ENCODE results near the gene CTSD. TPM values are rescaled to one million over a fixed set of nuclear protein-coding genes. Genes with fewer than 3 reads are reported as not detected.

Gene CTSD
- total RNA-seq, 2 experiments from 2014 or later = 38.8 to 41.5 TPM

DNA sequence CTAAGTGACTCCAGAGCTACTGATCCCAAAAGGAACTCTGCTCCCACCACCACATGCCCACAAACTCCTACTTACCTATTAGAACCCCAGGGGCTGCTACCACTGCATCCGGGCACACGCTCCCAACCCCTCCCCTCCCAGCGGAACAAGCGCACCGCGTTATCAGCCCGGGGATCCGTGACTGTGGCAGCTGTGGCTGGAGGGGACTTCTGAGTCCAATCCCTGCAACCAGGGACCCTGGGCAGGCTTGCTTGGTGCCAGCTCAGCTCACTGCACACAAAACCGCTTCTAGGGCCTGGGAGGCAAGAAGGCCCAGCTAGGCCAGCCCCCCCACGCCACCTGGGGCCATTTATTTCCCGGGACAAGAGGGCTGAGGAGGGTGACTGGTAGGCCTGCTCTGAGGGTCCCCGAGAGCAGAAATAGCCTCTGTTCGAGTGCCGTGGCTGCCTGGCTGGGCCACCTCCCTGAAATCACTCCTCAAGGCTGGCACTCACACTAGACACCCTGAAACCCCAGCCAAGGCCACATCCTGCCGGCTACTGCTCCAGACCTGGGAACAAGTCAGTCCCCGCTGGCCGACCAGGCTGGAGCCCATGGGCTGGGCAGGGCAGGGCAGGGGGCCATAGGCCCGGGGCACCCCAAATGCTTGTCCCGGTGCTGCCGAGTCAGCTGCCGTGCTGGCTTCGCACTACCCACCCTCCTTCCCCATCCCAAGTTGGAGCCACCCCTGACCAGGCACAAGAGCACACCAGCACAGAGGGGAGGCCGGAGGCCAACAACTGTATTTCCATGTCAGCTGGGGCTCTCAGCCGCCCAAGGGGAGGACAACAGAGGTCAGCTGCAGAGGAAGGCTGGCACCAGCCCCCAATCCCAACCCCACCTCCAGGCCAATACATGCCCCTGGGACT lies 11.5 kb downstream of the CTSD start:
- Mint-ChIP-seq H3K4me1 (peaks cover 46% of the 10 kb centered on the region), H3K27ac (no peak overlapping the region), H3K27me3 (peaks cover 14% of the 10 kb centered on the region), H3K9me3 (ENCODE audit: low read depth) (no peaks in the 10 kb centered on the region), H3K36me3 (ENCODE audit: low read depth) (peaks cover 6% of the 10 kb centered on the region), H3K4me3 (no peak overlapping the region)
- intact Hi-C loops (cut with DNase I, micrococcal nuclease) = no loop called here
- ChIA-PET CTCF (interaction anchor here (0.8 to 1.1 kb wide), 2 partner anchors 60 to 100 kb away, joined by 3 read pairs; no protein-coding TSS in a partner anchor), POLR2A (interaction anchor here (0.8 kb wide), 1 partner anchor 10 kb away, joined by 3 read pairs; no protein-coding TSS in a partner anchor)
- DNase-seq = no peak
- no peak for ATAC-seq

DNA sequence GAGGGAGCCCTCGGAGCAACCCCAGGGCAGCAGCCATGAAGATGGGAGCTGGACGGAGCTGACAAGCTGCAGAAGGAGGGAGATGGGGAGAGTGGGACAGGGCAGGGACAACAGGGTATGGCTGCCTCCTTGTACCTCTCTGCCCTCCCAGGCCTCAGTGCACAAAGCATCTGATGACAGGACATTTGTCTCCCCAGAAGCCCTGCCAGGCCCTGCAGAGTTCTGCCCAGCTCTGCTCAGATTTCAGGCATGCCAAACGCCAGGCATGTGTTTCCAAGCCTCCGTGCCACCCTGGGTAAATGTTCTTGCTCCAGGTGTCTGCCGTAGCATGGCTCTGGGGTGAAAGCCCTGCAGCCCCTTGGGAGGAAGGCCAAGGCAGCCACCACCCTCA lies 12.2 kb downstream of the CTSD start:
- Mint-ChIP-seq H3K27me3 (peaks cover 14% of the 10 kb centered on the region), H3K27ac (no peak overlapping the region), H3K4me3 (no peak overlapping the region), H3K36me3 (ENCODE audit: low read depth) (peaks cover 4% of the 10 kb centered on the region), H3K4me1 (peaks cover 39% of the 10 kb centered on the region), H3K9me3 (ENCODE audit: low read depth) (no peaks in the 10 kb centered on the region)
- ChIA-PET POLR2A (interaction anchor here (0.7 kb wide), 1 partner anchor 146 kb away, joined by 4 read pairs; no protein-coding TSS in a partner anchor), CTCF (interaction anchor here (0.8 kb wide), 1 partner anchor 99 kb away, joined by 3 read pairs; no protein-coding TSS in a partner anchor)
- ATAC-seq (no peak), DNase-seq (no peak)
- intact Hi-C loops (cut with DNase I, micrococcal nuclease) = no loop called here

DNA sequence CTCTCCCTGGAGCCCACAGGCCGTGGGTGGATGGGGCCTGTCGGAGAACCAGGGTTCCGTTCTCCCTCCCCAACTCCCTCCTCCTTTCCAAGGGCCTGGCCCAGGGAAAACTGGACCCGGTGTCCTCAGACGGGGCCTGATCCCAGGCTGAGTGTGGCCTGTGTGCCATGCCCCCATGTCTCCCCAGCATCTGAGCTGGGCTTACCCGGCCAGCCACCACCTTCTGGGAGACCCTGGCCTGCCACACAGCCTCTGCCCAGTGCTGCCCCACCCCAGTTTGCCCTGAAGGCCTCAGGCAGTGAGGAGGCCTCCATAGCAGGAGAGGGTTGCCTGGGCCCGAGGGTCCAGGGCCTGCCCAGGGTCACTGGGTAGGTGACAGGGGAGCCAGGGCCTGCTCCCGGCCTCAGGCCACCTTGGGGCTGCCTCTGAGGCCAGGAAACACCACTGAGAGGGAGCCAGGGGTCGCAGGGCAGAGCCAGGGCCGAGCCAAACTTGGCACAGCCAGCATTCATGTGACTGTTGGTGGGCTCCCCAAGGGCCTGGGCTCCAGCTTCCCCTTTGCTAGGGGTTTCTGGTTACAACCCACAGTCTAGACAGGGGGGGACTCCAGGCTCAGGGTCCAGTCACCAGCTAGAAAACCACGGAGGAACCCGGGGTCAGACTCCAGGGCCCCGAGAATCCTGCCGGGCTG lies 12.7 kb downstream of the CTSD start:
- Mint-ChIP-seq H3K9me3 (ENCODE audit: low read depth) (peaks cover 3% of the 10 kb centered on the region), H3K4me3 (no peak overlapping the region), H3K27ac (no peak overlapping the region), H3K36me3 (ENCODE audit: low read depth) (peaks cover 4% of the 10 kb centered on the region), H3K27me3 (peaks cover 14% of the 10 kb centered on the region), H3K4me1 (peaks cover 34% of the 10 kb centered on the region)
- DNase-seq (no peak), ATAC-seq (no peak)
- intact Hi-C loops (cut with DNase I, micrococcal nuclease) = no loop called here
- POLR2A ChIA-PET = interaction anchor here (0.7 kb wide), 1 partner anchor 146 kb away, joined by 4 read pairs; no protein-coding TSS in a partner anchor
- CTCF ChIA-PET = no interaction called here

DNA sequence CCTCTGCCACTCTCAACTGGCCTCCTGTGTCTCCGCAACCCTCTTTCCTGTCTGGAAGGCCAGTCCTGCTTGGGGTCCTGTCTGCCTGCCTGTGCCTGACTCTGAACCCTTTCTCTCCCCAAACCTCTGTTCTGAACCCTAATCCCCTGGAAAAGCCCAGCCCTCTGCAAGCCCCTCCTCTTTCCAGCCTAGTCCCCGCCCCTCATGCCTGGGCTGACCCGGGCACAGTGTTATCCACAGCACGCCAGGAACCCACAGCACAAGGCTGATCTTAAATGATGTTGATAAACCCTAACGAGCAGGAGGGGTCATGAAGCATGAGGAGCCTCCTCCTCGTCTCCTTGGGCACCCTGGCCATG lies 13.3 kb downstream of the CTSD start, which contains the start of gene IFITM10:
Gene IFITM10, minus strand, starts transcription at position 115 of the 359 bp plus-strand sequence. CDS start 153 bp downstream, outside the sequence.
- H3K9me3 Mint-ChIP-seq (ENCODE audit: low read depth) = peaks cover 4% of the 10 kb centered on the region
- ChIA-PET POLR2A (no interaction called here), CTCF (no interaction called here)
- H3K27me3 Mint-ChIP-seq = peaks cover 14% of the 10 kb centered on the region
- H3K4me3 Mint-ChIP-seq = peak within 1 kb of the TSS; percentile 23
- intact Hi-C loops (cut with DNase I, micrococcal nuclease) = no loop called here
- peaks cover 28% of the 10 kb centered on the region for H3K4me1 Mint-ChIP-seq
- ATAC-seq (no peak), DNase-seq (no peak)
- H3K36me3 Mint-ChIP-seq (ENCODE audit: low read depth) = peaks cover 2% of the 10 kb centered on the region
- no peak within 1 kb of the TSS for H3K27ac Mint-ChIP-seq

DNA sequence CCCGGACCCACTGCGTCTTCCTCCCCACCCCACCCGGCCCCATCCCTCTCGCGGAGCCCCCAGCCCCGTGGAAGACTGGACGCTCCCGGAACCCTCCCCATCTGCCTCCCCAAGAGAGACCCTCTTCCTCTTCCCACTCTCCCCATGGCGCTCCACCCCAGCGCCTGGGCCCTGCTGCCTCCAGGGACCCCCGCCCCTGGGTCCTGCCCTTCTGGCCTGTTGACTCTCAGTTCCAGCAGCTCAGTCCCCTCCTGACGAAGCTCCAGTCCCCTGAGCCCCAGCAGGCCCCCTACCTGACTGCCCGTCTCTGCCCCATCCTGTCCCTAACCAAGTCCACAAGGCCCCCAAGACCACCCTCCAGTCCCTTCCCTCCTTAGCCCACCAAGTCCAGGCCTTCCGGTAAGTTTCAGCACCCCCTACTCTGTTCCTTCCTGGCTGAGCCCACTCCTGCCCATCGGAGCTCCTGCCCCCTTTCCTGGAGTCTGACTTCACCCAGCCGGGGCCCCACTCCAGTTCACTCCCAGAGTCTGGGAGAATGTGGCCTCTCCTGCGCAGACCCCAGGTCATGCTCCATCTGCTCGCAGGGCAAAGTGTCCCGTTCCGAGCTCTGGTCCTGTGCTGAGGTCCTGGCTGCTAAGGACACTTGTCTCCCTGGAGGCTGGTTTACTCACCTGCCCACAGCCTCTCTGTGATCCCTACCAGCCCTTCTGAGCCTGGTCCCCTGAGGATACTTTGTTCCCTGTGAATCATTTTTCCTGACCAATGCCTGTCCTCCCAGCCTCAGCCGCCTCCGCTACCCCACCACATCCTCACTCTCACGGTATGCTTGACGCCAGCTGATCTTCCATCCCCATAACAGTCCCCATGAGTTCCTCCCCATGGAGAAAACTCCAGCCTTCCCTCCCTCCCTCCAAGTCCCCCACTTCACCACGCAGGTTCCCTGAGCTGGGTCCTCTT lies 14.1 kb downstream of the CTSD start:
- DNase-seq = no peak
- ChIA-PET POLR2A (interaction anchor here (0.6 kb wide), 1 partner anchor 382 kb away, joined by 3 read pairs; no protein-coding TSS in a partner anchor), CTCF (no interaction called here)
- peaks cover 21% of the 10 kb centered on the region for H3K4me1 Mint-ChIP-seq
- peak overlapping the region; percentile 23 for H3K4me3 Mint-ChIP-seq
- H3K27me3 Mint-ChIP-seq = peaks cover 14% of the 10 kb centered on the region
- H3K36me3 Mint-ChIP-seq (ENCODE audit: low read depth) = peaks cover 2% of the 10 kb centered on the region
- no peak overlapping the region for H3K27ac Mint-ChIP-seq
- no peak for ATAC-seq
- intact Hi-C loops (cut with DNase I, micrococcal nuclease) = no loop called here
- peaks cover 4% of the 10 kb centered on the region for H3K9me3 Mint-ChIP-seq (ENCODE audit: low read depth)

DNA sequence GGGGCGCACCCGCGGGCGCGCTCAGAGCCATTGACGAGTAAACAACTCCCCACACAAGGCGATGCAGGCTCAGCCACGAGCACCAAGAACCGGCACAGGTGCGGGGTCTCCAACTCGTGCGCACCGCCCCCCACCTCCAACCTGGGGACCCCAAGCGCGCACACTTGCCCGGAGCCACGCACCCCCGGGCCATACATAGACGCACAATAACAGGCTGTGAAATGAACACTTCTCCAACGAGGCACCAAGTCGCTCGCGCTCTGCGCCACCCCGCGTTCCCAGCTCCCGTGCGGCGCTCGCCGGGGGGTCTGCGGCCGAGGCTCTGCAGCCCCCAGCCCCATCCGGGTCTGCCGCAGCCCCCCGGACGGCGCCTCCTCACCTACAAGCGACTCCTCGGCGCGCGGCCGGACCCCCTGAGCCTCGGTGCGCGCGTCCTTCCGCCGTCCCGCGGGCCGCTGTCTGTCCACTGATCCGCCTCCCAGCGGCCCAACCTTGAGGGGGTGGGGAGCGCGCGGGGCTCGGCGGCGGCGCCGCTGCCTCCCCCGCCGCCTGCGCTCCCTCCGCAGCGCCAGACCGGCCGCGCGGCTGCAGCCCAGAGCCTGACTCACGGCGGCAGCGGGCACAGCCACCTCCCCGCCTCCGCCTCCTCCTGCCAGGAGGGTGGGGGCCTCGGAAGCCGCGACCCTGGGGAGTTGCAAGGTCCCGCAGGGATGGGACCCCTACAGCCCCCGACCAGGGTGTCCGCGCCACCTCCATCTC lies 14.9 kb downstream of the CTSD start:
- H3K27ac Mint-ChIP-seq = no peak overlapping the region
- peaks cover 14% of the 10 kb centered on the region for H3K27me3 Mint-ChIP-seq
- DNase-seq (peak; percentile 3), ATAC-seq (peak; percentile 43)
- peaks cover 2% of the 10 kb centered on the region for H3K36me3 Mint-ChIP-seq (ENCODE audit: low read depth)
- POLR2A ChIA-PET = no interaction called here
- CTCF ChIA-PET = no interaction called here
- H3K9me3 Mint-ChIP-seq (ENCODE audit: low read depth) = peaks cover 4% of the 10 kb centered on the region
- H3K4me1 Mint-ChIP-seq = peaks cover 18% of the 10 kb centered on the region
- no peak overlapping the region for H3K4me3 Mint-ChIP-seq
- intact Hi-C loops (cut with DNase I, micrococcal nuclease) = no loop called here

DNA sequence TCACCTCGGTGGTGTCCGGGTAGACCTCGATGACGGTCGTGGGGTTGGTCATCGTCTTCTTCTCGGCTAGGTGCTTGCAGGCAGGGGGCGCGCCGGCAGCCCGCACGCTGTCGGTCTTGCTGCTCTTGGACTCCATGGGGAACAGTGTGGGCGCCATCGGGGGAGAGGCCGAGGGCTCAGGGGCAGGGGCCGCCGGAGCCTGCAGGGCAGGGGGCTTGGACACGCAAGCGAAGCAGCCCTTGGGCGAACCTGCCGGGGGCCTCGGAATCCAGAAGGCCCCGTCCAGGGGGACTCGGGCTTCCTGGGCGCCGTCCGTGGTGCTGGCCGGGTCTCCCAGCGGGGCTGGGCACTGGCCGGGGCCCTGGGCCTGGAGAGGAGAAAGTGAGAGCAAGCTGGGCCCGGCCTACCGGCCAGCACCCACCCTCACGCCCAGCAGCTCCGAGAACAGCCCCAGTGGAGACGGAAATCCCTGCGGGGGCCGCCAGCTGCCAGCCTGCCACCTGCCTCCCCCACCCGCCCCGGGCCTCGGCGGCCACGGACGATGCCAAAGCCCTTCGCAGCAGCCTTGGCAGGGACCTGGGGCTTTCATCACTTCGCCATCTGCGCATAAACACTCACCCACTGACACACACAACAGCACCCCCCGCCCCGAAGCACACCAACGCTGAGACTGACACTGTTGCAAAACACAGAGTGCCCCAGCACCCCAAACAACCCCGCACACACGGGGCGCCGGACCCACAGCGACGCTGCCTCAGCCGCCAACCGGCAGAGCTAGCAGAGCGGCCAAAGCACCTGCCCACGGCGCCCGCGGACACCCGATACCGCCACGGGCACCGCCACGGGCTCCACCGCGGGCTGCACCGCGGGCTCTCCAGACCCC lies 15.7 kb downstream of the CTSD start:
- peaks cover 15% of the 10 kb centered on the region for H3K4me1 Mint-ChIP-seq
- POLR2A ChIA-PET = no interaction called here
- H3K27ac Mint-ChIP-seq = no peak overlapping the region
- intact Hi-C loops (cut with DNase I, micrococcal nuclease) = no loop called here
- peaks cover 14% of the 10 kb centered on the region for H3K27me3 Mint-ChIP-seq
- DNase-seq (peak; percentile 3), ATAC-seq (no peak)
- H3K36me3 Mint-ChIP-seq (ENCODE audit: low read depth) = peaks cover under 1% of the 10 kb centered on the region
- H3K9me3 Mint-ChIP-seq (ENCODE audit: low read depth) = peaks cover 4% of the 10 kb centered on the region
- CTCF ChIA-PET = no interaction called here
- no peak overlapping the region for H3K4me3 Mint-ChIP-seq

DNA sequence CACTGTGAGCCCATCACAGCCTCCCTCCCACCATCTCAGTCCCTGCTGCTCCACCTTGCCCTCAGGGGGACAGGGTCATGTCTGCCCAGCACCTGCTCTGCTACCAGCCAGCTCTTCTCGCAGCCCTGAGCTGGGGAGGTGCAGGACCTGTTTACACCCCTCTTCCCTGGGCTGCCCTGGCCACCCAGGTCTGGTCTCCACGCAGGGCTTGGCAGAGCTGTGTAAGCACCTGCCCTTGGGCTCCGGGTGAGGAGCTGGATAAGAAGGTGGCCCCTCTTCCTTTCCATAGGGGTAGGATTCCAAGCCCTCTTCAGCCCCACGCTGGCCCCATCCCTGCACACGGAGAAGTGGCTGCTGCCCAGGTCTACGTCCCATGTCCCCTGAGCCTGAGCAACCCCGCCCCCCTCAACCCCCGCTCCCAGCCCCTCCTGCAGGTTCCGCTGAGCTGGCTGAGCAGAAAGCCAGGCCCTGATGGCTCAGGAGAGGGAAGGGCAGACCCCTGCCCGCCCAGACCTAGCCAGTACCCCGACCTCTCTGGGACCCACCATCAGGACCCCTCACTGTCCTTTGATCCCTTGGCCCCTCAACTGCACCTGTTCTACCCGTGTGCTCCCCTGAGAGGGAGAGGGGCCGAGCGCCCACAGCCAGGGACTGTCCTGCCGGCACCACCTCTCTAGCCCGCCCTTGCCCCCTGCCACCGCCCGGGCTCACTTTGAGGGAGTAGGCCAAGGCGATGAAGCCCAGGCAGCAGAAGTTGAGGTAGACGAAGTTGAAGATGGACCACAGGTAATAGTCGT lies 16.6 kb downstream of the CTSD start:
- ATAC-seq = no peak
- Mint-ChIP-seq H3K4me1 (peaks cover 15% of the 10 kb centered on the region), H3K36me3 (ENCODE audit: low read depth) (no peaks in the 10 kb centered on the region), H3K27ac (no peak overlapping the region), H3K4me3 (no peak overlapping the region), H3K9me3 (ENCODE audit: low read depth) (peaks cover 4% of the 10 kb centered on the region), H3K27me3 (peaks cover 14% of the 10 kb centered on the region)
- no peak for DNase-seq
- intact Hi-C loops (cut with DNase I, micrococcal nuclease) = no loop called here
- CTCF ChIA-PET = interaction anchor here (0.6 kb wide), 1 partner anchor 55 kb away, joined by 3 read pairs; no protein-coding TSS in a partner anchor
- POLR2A ChIA-PET = no interaction called here

DNA sequence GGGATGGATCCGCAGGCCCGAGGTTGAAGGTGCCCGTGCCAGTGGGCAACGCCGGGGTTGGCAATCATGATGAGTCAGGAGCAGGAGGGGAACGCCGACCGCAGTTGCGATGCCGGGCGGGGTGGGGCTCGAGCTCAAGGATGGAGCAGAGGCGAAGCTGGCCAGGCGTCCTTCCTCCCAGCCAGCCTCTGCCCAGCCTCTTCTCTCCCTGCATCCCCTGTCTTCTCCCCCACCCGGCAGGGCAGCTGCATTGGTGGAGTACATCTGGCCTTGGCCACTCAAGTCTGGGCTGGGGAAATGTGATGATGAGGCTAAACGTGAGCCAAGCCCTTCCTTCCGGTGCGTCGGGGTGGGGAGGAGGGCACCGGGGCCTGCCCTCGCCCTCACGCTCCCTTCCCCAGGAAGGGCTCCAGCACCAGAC lies 17.2 kb downstream of the CTSD start:
- POLR2A ChIA-PET = interaction anchor here (0.6 kb wide), 1 partner anchor 171 kb away, joined by 3 read pairs; no protein-coding TSS in a partner anchor
- CTCF ChIA-PET = no interaction called here
- intact Hi-C loops (cut with DNase I, micrococcal nuclease) = no loop called here
- Mint-ChIP-seq H3K9me3 (ENCODE audit: low read depth) (peaks cover 4% of the 10 kb centered on the region), H3K36me3 (ENCODE audit: low read depth) (no peaks in the 10 kb centered on the region), H3K27ac (no peak overlapping the region), H3K4me1 (peaks cover 13% of the 10 kb centered on the region), H3K4me3 (no peak overlapping the region), H3K27me3 (peaks cover 14% of the 10 kb centered on the region)
- ATAC-seq (no peak), DNase-seq (no peak)

All from activated CD4-positive, alpha-beta T cell treated with anti-CD3 and anti-CD28 coated beads for 36 hours (primary cell).